Gastrocnemius medialis (tissue), 4 donors: Measurements from ENCODE around the gene RABGAP1L. TPM values are rescaled to one million over a fixed set of nuclear protein-coding genes. Genes with fewer than 3 reads are reported as not detected.
"Not testable (repeated sequence)": the region's sequence is repeated elsewhere in the genome, so short reads cannot be mapped to it uniquely, and the experiment has no call there.

Source experiments
- ATAC-seq, 2 donors: fragments of 150-250 bp; one replicate each; pipeline ENCODE4 v1.9.1; 2016
- DNase-seq, 2 donors: peaks; one replicate each; pipeline ENCODE4 v3.0.0-alpha.2; 2019
- H3K27ac ChIP-seq, 4 donors: fragments of 200-600 bp; sonication (generic); 1 replicate in 1 of 4; 2 replicates in 3 of 4; pipeline ENCODE4 v1.5.1; 2016 to 2018; ENCODE audit warnings: mild to moderate bottlenecking in 2 of 4, moderate library complexity in 1 of 4
- H3K27me3 ChIP-seq, 3 donors: fragments of 200-600 bp; sonication (generic) in 2 of 3; 1 replicate in 1 of 3; 2 replicates in 2 of 3; pipeline versions ENCODE4 v1.5.1 to v1.6.0; 2016 to 2019; ENCODE audit warnings: mild to moderate bottlenecking in 1 of 3, moderate library complexity in 1 of 3
- H3K36me3 ChIP-seq, 2 donors: fragments of 200-600 bp; sonication (generic) in 1 of 2; one replicate each; pipeline ENCODE4 v1.5.1; 2017 to 2018
- H3K4me1 ChIP-seq, 2 donors: fragments of 200-600 bp; sonication (generic) in 1 of 2; one replicate each; pipeline ENCODE4 v1.5.1; 2016 to 2017; ENCODE audit warnings: mild to moderate bottlenecking in 2 of 2
- H3K4me3 ChIP-seq, 4 donors: fragments of 200-600 bp; sonication (generic) in 3 of 4; 1 replicate in 1 of 4; 2 replicates in 3 of 4; pipeline ENCODE4 v1.5.1; 2016 to 2019; ENCODE audit warnings: mild to moderate bottlenecking in 2 of 4
- H3K9me3 ChIP-seq, 3 donors: fragments of 200-600 bp; sonication (generic) in 2 of 3; 1 replicate in 1 of 3; 2 replicates in 2 of 3; pipeline ENCODE4 v1.5.1; 2016 to 2019
- CTCF ChIP-seq, 5 experiments: fragments of 450-650 bp in 3 of 5; fragments of 200-600 bp in 2 of 5; sonication (generic) in 2 of 5; IDR thresholded peaks in 4 of 5; conservative IDR thresholded peaks in 1 of 5; 1 replicate in 4 of 5; 2 replicates in 1 of 5; pipeline ENCODE4 v1.5.1; 2016 to 2019; ENCODE audit warnings: antibody characterized with exemption in 5 of 5, mild to moderate bottlenecking in 3 of 5, moderate library complexity in 3 of 5
- POLR2A ChIP-seq, 2 donors: fragments of 450-650 bp; IDR thresholded peaks; one replicate each; pipeline ENCODE4 v1.6.1; 2017; ENCODE audit warnings: antibody characterized with exemption in 2 of 2, mild to moderate bottlenecking in 2 of 2, moderate library complexity in 2 of 2
- in situ Hi-C, 4 donors: fragments of 200-750 bp; cut with MboI; loops; one replicate each; pipeline versions ENCODE4 v1.15.0 to v1.8.0; 2017; ENCODE audit warnings: low sequenced_read_pairs in 4 of 4
- intact Hi-C: fragments of 100-400 bp; cut with DNase I; formaldehyde crosslinking; loops from one replicate; pipeline ENCODE4 v1.15.1; 2023; ENCODE audit warnings: low total_unique reads
- total RNA-seq, 4 donors: library from RNA; depleted of rRNA; stranded (reverse); fragments of >200 nt; gene quantifications; one replicate each; pipeline versions ENCODE4 v1.1.0 to v1.2.3, GENCODE V29; 2016

The RABGAP1L gene
- total RNA-seq, 4 donors from 2014 or later = 8.8 to 22.2 (median 14.9) TPM

- Histone ChIP-seq H3K4me3 (no peak overlapping the region), H3K27me3 (no peaks in the 10 kb centered on the region), H3K4me1 (no peaks in the 10 kb centered on the region), H3K9me3 (no peaks in the 10 kb centered on the region), H3K27ac (no peak overlapping the region), H3K36me3 (no peaks in the 10 kb centered on the region)
- intact Hi-C loops = no loop called here
- no peak for TF ChIP-seq CTCF (IDR thresholded peaks at IDR 0.05 in 4 of 5, conservative IDR thresholded peaks at IDR 0.05 in 1 of 5)
- no peak for TF ChIP-seq POLR2A (IDR thresholded peaks at IDR 0.05)
- DNase-seq = no peak
- in situ Hi-C loops = no loop called here
- ATAC-seq = no peak
Observed at GRCh38 chr1:174702011-174702410, 542.7 kb downstream of the RABGAP1L start.

- DNase-seq = no peak
- intact Hi-C loops = no loop called here
Observed at GRCh38 chr1:174703309-174703708, 544.0 kb downstream of the RABGAP1L start.

GRCh38 chr1:174704300-174704699 is 545.0 kb downstream of the RABGAP1L start:
- no peak overlapping the region for H3K27ac ChIP-seq
- DNase-seq (no peak), ATAC-seq (no peak)
- H3K27me3 ChIP-seq = no peaks in the 10 kb centered on the region
- no peaks in the 10 kb centered on the region for H3K4me1 ChIP-seq
- no peaks in the 10 kb centered on the region for H3K9me3 ChIP-seq
- H3K36me3 ChIP-seq = no peaks in the 10 kb centered on the region
- TF ChIP-seq CTCF (IDR thresholded peaks at IDR 0.05 in 4 of 5, conservative IDR thresholded peaks at IDR 0.05 in 1 of 5) (no peak), POLR2A (IDR thresholded peaks at IDR 0.05) (no peak)
- in situ Hi-C loops = no loop called here
- intact Hi-C loops = no loop called here
- H3K4me3 ChIP-seq = no peak overlapping the region

More at GRCh38 chr1:174703309-174703708, 544.0 kb downstream of the RABGAP1L start:
- ATAC-seq = no peak
- Histone ChIP-seq H3K4me3 (no peak overlapping the region), H3K27me3 (no peaks in the 10 kb centered on the region), H3K4me1 (no peaks in the 10 kb centered on the region), H3K27ac (no peak overlapping the region), H3K36me3 (no peaks in the 10 kb centered on the region), H3K9me3 (no peaks in the 10 kb centered on the region)
- TF ChIP-seq CTCF (IDR thresholded peaks at IDR 0.05 in 4 of 5, conservative IDR thresholded peaks at IDR 0.05 in 1 of 5) (no peak), POLR2A (IDR thresholded peaks at IDR 0.05) (no peak)
- in situ Hi-C loops = no loop called here

GRCh38 chr1:174710868-174711845 is 551.8 kb downstream of the RABGAP1L start:
- ATAC-seq (no peak), DNase-seq (no peak)
- H3K36me3 ChIP-seq = no peaks in the 10 kb centered on the region
- in situ Hi-C loops (no loop called here), intact Hi-C loops (no loop called here)
- H3K4me3 ChIP-seq = no peak overlapping the region
- H3K9me3 ChIP-seq = no peaks in the 10 kb centered on the region
- TF ChIP-seq CTCF (IDR thresholded peaks at IDR 0.05 in 4 of 5, conservative IDR thresholded peaks at IDR 0.05 in 1 of 5) = no peak
- no peak for TF ChIP-seq POLR2A (IDR thresholded peaks at IDR 0.05)
- H3K4me1 ChIP-seq = no peaks in the 10 kb centered on the region
- no peak overlapping the region for H3K27ac ChIP-seq
- no peaks in the 10 kb centered on the region for H3K27me3 ChIP-seq

- H3K4me1 ChIP-seq, DNase-seq, intact Hi-C loops, H3K36me3 ChIP-seq, H3K9me3 ChIP-seq, H3K27me3 ChIP-seq, in situ Hi-C loops, H3K27ac ChIP-seq, ATAC-seq, H3K4me3 ChIP-seq: not testable (repeated sequence)
Observed at GRCh38 chr1:174711848-174712247, 552.5 kb downstream of the RABGAP1L start.
